Endothelial cell of umbilical vein (primary cell): ENCODE results near the gene GSKIP. TPM values are rescaled to one million over a fixed set of nuclear protein-coding genes. Genes with fewer than 3 reads are reported as not detected.

Experiments used
- BruUV-seq: library from RNA; stranded (reverse); fragments of 400-500 nt; replicated peaks from 2 replicates; lab custom pipeline; 2021; lab: Mats Ljungman, UMichigan
- CTCF ChIA-PET: fragments of 300-600, 350-600 bp; sonication (Branson Sonifier 250); formaldehyde crosslinking; loops from one replicate; lab custom pipeline; 2021; ENCODE audit warnings: antibody characterized with exemption, inconsistent platforms; lab: Charles Lee
- POLR2A ChIA-PET: fragments of 300-600, 350-600 bp; sonication (Branson Sonifier 250); formaldehyde crosslinking; loops from one replicate; lab custom pipeline; 2021; ENCODE audit warnings: antibody characterized with exemption, inconsistent platforms; lab: Charles Lee
- DNase-seq: peaks from one replicate; pipeline ENCODE4 v3.0.0-alpha.2; 2011; ENCODE audit warnings: low read depth, low spot score
- FAIRE-seq: peaks from 2 replicates; lab custom pipeline; 2011; peaks lifted over from hg19 to GRCh38; lab: Jason Lieb, UNC
- H2AFZ ChIP-seq: 2 replicates; pipeline ENCODE4 v1.6.0; 2012; ENCODE audit warnings: low read depth, low read length, control low read depth, inconsistent platforms
- H3K27ac ChIP-seq: 2 replicates; pipeline ENCODE4 v1.5.1; 2011; ENCODE audit warnings: low read depth, mild to moderate bottlenecking, control low read depth, low read length, moderate library complexity; ENCODE audit not compliant: insufficient read depth
- H3K27me3 ChIP-seq, 2 experiments: 2 replicates each; pipeline versions ENCODE4 v1.6.0 to v1.6.1; 2011; ENCODE audit warnings: low read length in 2 of 2, mixed read lengths in 1 of 2; ENCODE audit not compliant: control insufficient read depth in 2 of 2, insufficient read depth in 2 of 2
- H3K36me3 ChIP-seq, 2 experiments: 2 replicates in 1 of 2; 3 replicates in 1 of 2; pipeline ENCODE4 v1.5.1; 2011; ENCODE audit warnings: low read length in 2 of 2, mild to moderate bottlenecking in 1 of 2, moderate library complexity in 1 of 2; ENCODE audit not compliant: control insufficient read depth in 2 of 2, insufficient read depth in 2 of 2; ENCODE audit errors: extremely low read depth in 1 of 2
- H3K4me1 ChIP-seq: 3 replicates; pipeline ENCODE4 v1.5.1; 2011; ENCODE audit warnings: mild to moderate bottlenecking, low read length; ENCODE audit not compliant: control insufficient read depth, insufficient read depth; ENCODE audit errors: extremely low read depth
- H3K4me2 ChIP-seq: 2 replicates; pipeline ENCODE4 v1.6.1; 2011; ENCODE audit warnings: low read length, control low read depth, mixed read lengths; ENCODE audit not compliant: insufficient read depth
- H3K4me3 ChIP-seq, 3 experiments: fragments of 200-600 bp in 1 of 3; sonication (generic), shearing (Covaris generic) in 1 of 3; replicated peaks in 1 of 3; 2 replicates each; pipeline ENCODE4 v1.5.1; 2011 to 2016; ENCODE audit warnings: control low read depth in 3 of 3, low read length in 3 of 3, mild to moderate bottlenecking in 2 of 3, inconsistent platforms in 1 of 3, low read depth in 1 of 3, moderate library complexity in 1 of 3; ENCODE audit not compliant: insufficient read depth in 1 of 3
- H3K79me2 ChIP-seq: 2 replicates; pipeline ENCODE4 v1.6.0; 2012; ENCODE audit warnings: low read length, inconsistent platforms; ENCODE audit not compliant: control insufficient read depth, insufficient read depth
- H3K9ac ChIP-seq: replicated peaks from 2 replicates; pipeline ENCODE3; 2011; ENCODE audit warnings: low read length, control low read depth; ENCODE audit not compliant: insufficient read depth; ENCODE audit errors: extremely low read depth
- H3K9me1 ChIP-seq: replicated peaks from 3 replicates; pipeline ENCODE4 v1.6.0; 2011; ENCODE audit warnings: mild to moderate bottlenecking, low read length; ENCODE audit not compliant: control insufficient read depth, insufficient read depth; ENCODE audit errors: extremely low read depth
- H3K9me3 ChIP-seq: replicated peaks from 2 replicates; pipeline ENCODE4 v1.5.1; 2012; ENCODE audit warnings: low read length, inconsistent platforms; ENCODE audit not compliant: control insufficient read depth, insufficient read depth
- H4K20me1 ChIP-seq: replicated peaks from 2 replicates; pipeline ENCODE3; 2011; ENCODE audit warnings: mild to moderate bottlenecking, low read length; ENCODE audit not compliant: control insufficient read depth, insufficient read depth; ENCODE audit errors: extremely low read depth
- FOS ChIP-seq: IDR thresholded peaks from 2 replicates; pipeline ENCODE4 v1.6.1; 2011; ENCODE audit warnings: mild to moderate bottlenecking, low read length, moderate library complexity, borderline replicate concordance; ENCODE audit not compliant: insufficient read depth
- GATA2 ChIP-seq: IDR thresholded peaks from 2 replicates; pipeline ENCODE4 v1.7.0; 2011; ENCODE audit warnings: low read depth, mild to moderate bottlenecking, moderate library complexity, mixed read lengths, low read length; ENCODE audit not compliant: insufficient read length, insufficient read depth
- JUN ChIP-seq: IDR thresholded peaks from 2 replicates; pipeline ENCODE4 v1.6.1; 2011; ENCODE audit warnings: borderline replicate concordance, low read depth; ENCODE audit not compliant: insufficient read length, insufficient read depth
- POLR2AphosphoS5 ChIP-seq: IDR thresholded peaks from 2 replicates; pipeline ENCODE4 v1.6.1; 2012; ENCODE audit warnings: low read depth, mild to moderate bottlenecking, control low read depth, low read length, moderate library complexity; ENCODE audit not compliant: insufficient read depth
- dilution Hi-C: fragments of 300-500 bp; cut with MboI; formaldehyde crosslinking; loops from one replicate; pipeline ENCODE4 v1.15.0; 2019; ENCODE audit warnings: low sequenced_read_pairs; ENCODE audit not compliant: extremely low pct_ligation_motif_present
- intact Hi-C: fragments of 100-400 bp; cut with micrococcal nuclease; formaldehyde crosslinking; loops from one replicate; pipeline ENCODE4 v1.10.0; 2022
- polyA plus RNA-seq, 4 experiments: library from polyadenylated mRNA; depleted of rRNA in 3 of 4; stranded (reverse) in 3 of 4; unstranded in 1 of 4; fragments of >200 nt; gene quantifications; 2 replicates each; pipeline versions ENCODE4 v1.2.1 to v1.2.3, GENCODE V29; 2011 to 2012; ENCODE audit warnings: missing spikeins in 1 of 4
- total RNA-seq: library from RNA; stranded (reverse); gene quantifications from 2 replicates; pipeline ENCODE4 v1.2.3, GENCODE V29; 2021
- TF ChIP-seq, protein P1 (sequence below): IDR thresholded peaks from 2 replicates; pipeline ENCODE4 v1.6.1; 2011; ENCODE audit not compliant: insufficient read depth, insufficient read length
- TF ChIP-seq, protein P2 (sequence below), 2 donors: IDR thresholded peaks; 1 replicate in 1 of 2; 2 replicates in 1 of 2; pipeline ENCODE4 v1.5.1; 2011; ENCODE audit warnings: low read length in 2 of 2, mild to moderate bottlenecking in 2 of 2, moderate library complexity in 2 of 2, control low read depth in 1 of 2, inconsistent platforms in 1 of 2, low read depth in 1 of 2; ENCODE audit not compliant: insufficient read depth in 1 of 2; ENCODE audit errors: extremely low read depth in 1 of 2

Gene GSKIP
- total and polyA plus RNA-seq, 2 donors (not counting 3 experiments of a cell fraction or from before 2014, with no cell fraction given), result 9.2 to 15.9 TPM

DNA sequence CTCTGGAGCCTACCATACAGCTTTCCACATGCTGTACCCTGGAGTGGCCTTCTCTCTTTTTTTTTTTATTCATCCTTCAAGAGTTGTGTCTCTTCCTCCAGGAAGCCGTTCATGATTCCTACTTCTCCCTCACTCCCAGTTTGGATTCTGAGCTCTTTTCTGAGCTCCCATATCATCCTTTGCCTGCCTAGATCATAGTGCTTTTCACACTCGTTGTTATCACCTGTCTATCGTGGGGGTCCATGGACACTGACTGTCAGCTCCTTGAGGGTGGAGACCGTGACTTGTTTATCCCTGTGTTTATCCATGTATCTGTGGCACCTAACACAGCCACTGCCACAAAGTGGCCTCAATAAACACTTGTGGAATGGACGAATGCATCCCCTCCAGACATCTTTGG is 35.6 kb downstream of the GSKIP start:
- intact Hi-C loops, result no loop called here
- FAIRE-seq, result no peak

More for the DNA sequence above, 35.6 kb downstream of the GSKIP start:
- H3K9me3 ChIP-seq, result no peaks in the 10 kb centered on the region
- no peaks in the 10 kb centered on the region for H3K79me2 ChIP-seq
- H3K9ac ChIP-seq, result no peak overlapping the region
- DNase-seq, result no peak
- peaks cover 2% of the 10 kb centered on the region in 2 experiments for H3K27me3 ChIP-seq
- dilution Hi-C loops, result no loop called here
- POLR2A ChIA-PET, result no interaction called here
- H3K27ac ChIP-seq, result no peak overlapping the region
- TF ChIP-seq JUN (no peak), POLR2AphosphoS5 (no peak), GATA2 (no peak), FOS (no peak)
- TF ChIP-seq, protein P1, sequence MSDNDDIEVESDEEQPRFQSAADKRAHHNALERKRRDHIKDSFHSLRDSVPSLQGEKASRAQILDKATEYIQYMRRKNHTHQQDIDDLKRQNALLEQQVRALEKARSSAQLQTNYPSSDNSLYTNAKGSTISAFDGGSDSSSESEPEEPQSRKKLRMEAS, result no peak
- TF ChIP-seq, protein P2, sequence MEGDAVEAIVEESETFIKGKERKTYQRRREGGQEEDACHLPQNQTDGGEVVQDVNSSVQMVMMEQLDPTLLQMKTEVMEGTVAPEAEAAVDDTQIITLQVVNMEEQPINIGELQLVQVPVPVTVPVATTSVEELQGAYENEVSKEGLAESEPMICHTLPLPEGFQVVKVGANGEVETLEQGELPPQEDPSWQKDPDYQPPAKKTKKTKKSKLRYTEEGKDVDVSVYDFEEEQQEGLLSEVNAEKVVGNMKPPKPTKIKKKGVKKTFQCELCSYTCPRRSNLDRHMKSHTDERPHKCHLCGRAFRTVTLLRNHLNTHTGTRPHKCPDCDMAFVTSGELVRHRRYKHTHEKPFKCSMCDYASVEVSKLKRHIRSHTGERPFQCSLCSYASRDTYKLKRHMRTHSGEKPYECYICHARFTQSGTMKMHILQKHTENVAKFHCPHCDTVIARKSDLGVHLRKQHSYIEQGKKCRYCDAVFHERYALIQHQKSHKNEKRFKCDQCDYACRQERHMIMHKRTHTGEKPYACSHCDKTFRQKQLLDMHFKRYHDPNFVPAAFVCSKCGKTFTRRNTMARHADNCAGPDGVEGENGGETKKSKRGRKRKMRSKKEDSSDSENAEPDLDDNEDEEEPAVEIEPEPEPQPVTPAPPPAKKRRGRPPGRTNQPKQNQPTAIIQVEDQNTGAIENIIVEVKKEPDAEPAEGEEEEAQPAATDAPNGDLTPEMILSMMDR (IDR thresholded peaks at IDR 0.05; ENCODE audit: extremely low read depth in 1 of 2, insufficient read depth in 1 of 2, low read depth in 1 of 2, low read length in 2 of 2), result no peak
- no TSS peak for BruUV-seq
- H3K4me1 ChIP-seq, result no peaks in the 10 kb centered on the region
- CTCF ChIA-PET, result interaction anchor here (1.2 kb wide), 1 partner anchor 9 kb away, joined by 3 read pairs; no protein-coding TSS in a partner anchor
- no peaks in the 10 kb centered on the region for H3K36me3 ChIP-seq
- no peak overlapping the region for H3K4me2 ChIP-seq
- no peak overlapping the region for H2AFZ ChIP-seq
- no peaks in the 10 kb centered on the region for H4K20me1 ChIP-seq
- H3K4me3 ChIP-seq, result no peak overlapping the region
- H3K9me1 ChIP-seq, result no peaks in the 10 kb centered on the region
